HG02884 (cell line): ENCODE results near the gene TFEB.

ENCODE experiments used
- ATAC-seq: cut with Tn5 transposase; IDR thresholded peaks from one replicate; pipeline ENCODE4 v1.9.1; 2021; ENCODE audit warnings: mild to moderate bottlenecking, moderate library complexity; ENCODE audit not compliant: unreplicated experiment

TFEB gene

GRCh38 chr6:41655176-41655575 is 80.2 kb downstream of the TFEB start:
- ATAC-seq = no peak

- no peak for ATAC-seq
Observed at GRCh38 chr6:41654698-41655151, 80.7 kb downstream of the TFEB start.

GRCh38 chr6:41654151-41654697 is 81.2 kb downstream of the TFEB start:
- no peak for ATAC-seq

GRCh38 chr6:41653691-41654090 is 81.7 kb downstream of the TFEB start:
- no peak for ATAC-seq

GRCh38 chr6:41652866-41653652 is 82.3 kb downstream of the TFEB start:
- ATAC-seq = no peak

- no peak for ATAC-seq
Observed at GRCh38 chr6:41651962-41652657, 83.3 kb downstream of the TFEB start.

GRCh38 chr6:41651246-41651961 is 84.0 kb downstream of the TFEB start:
- ATAC-seq = no peak

GRCh38 chr6:41650120-41650519 is 85.3 kb downstream of the TFEB start:
- no peak for ATAC-seq

GRCh38 chr6:41649596-41649995 is 85.8 kb downstream of the TFEB start:
- ATAC-seq = no peak

- ATAC-seq = no peak
Observed at GRCh38 chr6:41648921-41649320, 86.5 kb downstream of the TFEB start.

GRCh38 chr6:41648070-41648585 is 87.3 kb downstream of the TFEB start:
- ATAC-seq = no peak

GRCh38 chr6:41647061-41647511 is 88.3 kb downstream of the TFEB start:
- no peak for ATAC-seq

GRCh38 chr6:41646026-41646795 is 89.2 kb downstream of the TFEB start:
- ATAC-seq = no peak

GRCh38 chr6:41645007-41645618 is 90.3 kb downstream of the TFEB start:
- no peak for ATAC-seq

GRCh38 chr6:41644297-41644879 is 91.0 kb downstream of the TFEB start:
- no peak for ATAC-seq

- no peak for ATAC-seq
Observed at GRCh38 chr6:41643899-41644269, 91.5 kb downstream of the TFEB start.

- ATAC-seq = no peak
Observed at GRCh38 chr6:41642960-41643898, 92.2 kb downstream of the TFEB start.
